Caki2 (cell line): ENCODE measurements around the gene TTYH2. TPM values are rescaled to one million over a fixed set of nuclear protein-coding genes. Genes with fewer than 3 reads are reported as not detected.
"Not testable (repeated sequence)": the region's sequence is repeated elsewhere in the genome, so short reads cannot be mapped to it uniquely, and the experiment has no call there.

Experiments
- DNase-seq: peaks from one replicate; pipeline ENCODE4 v3.0.0-alpha.2; 2015; ENCODE audit warnings: low read depth
- in situ Hi-C: cut with HindIII; loops from 2 replicates; pipeline ENCODE4 v1.10.0; 2016; ENCODE audit warnings: low sequenced_read_pairs, low pct_unique_long_range_greater_than_20kb, mixed read lengths
- total RNA-seq: library from RNA; depleted of rRNA; stranded (reverse); fragments of >200 nt; shearing (Covaris generic); gene quantifications from 2 replicates; pipeline ENCODE4 v1.2.3, GENCODE V29; 2014; ENCODE audit warnings: low replicate concordance

The TTYH2 gene
- total RNA-seq, 1 experiment from 2014 or later: 13.3 TPM

- in situ Hi-C loops: no loop called here
- no peak for DNase-seq
Observed at GRCh38 chr17:74244128-74244527, 30.8 kb downstream of the TTYH2 start.

DNA sequence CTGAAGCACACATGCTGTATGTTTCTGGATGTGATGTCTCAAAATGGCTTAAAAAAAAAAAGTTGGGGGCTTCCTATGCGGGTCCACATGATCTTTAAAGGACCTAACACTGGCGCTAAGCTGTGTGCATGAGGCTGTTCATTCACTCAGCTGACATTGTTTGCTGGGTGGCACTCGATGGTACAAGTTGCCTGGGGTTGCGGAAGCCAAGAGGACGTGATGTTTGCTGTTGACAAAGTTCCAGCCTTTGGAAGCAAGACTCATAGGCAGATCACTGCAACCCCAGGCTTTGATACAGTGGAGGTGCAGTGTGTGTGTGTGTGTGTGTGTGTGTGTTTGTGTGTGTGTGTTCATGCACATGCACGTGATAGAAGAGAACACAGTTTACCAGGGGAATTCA is 31.2 kb downstream of the TTYH2 start:
- in situ Hi-C loops: no loop called here
- no peak for DNase-seq

DNA sequence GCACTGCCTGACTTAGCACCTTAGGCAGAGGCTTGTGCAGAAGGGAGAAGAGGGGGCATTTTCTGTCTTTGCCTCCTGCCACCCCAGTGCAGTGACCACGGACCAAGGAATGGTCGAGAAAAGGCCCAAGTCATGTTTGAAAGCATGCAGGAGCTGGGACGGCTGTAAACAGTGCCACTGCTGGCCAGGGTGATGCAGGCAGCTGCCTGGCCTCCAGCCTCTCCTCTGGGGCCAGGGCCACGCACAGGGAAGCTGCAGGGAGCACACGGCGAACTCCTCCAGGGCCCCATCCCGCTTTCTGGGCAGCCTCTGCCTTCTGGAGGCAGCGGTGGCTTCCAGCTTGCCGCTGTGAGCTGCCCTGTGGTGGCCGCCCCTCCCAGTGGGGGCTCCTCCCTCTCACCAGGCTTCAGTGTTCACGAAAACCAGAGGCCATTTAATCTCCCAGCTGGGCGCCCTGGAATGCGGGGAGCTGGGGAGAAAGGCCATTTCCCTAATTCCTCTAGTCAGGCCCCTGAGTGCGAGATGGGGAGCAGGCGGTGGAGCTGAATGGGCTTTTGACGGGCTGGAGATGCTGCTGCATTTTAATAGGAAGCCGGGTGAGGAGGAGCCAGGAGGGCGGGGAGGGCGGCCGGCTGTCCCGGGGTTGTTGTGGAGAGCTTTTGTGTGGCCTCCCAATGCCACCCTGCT is 31.9 kb downstream of the TTYH2 start:
- DNase-seq: no peak
- in situ Hi-C loops: no loop called here

DNA sequence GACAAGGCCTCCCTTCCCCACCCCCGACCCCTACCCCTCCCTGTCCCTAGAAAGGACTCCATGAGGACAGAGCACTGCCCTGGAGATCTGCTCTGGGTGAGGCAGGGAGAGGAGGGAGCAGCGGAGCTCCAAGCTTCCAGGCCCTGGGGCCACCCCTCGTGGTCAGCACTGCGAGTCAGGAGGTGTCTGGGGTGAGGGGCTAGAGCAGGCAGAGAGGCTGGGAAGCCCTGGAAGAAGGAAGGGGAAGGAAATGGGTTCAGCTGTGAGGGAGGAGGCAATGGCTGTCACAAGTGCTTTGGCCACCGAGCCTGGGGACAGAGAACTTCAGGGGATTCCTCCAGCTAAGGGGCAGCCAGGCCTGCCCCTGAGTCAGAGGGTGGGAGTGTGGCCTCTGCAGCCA is 32.5 kb downstream of the TTYH2 start:
- in situ Hi-C loops: no loop called here
- no peak for DNase-seq

DNA sequence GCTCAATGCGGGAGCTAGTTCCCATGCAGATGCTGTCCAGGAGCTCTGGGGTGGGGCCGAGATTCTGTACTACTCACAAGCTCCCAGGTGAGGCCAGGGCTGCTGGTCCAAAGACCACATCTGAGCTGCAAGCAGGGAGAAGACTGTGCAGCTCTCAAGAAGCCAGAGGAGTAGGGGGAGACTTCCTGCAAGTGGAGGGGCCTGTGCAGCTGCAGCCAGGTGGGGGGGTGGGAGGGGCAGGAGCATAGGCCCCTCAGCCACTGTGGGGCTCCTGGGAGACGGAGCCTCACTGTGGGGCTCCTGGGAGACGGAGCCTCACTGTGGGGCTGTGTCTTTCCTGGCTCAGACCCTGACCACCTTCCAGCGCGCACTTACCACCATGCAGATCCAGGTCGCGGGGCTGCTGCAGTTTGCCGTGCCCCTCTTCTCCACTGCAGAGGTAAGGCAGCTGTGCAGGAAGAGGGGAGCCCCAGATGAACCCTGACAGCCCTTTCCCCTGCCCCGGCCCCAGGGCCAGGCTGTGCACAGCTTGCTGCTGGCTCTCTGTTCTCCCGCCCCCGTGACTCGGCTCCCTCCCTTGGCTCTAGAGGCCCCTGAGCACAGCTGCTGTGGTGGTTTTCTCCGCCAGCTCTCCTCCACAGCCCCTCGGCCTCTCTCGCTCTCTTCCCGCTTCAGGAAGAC is 36.4 kb downstream of the TTYH2 start:
- DNase-seq: no peak
- in situ Hi-C loops: no loop called here

DNA sequence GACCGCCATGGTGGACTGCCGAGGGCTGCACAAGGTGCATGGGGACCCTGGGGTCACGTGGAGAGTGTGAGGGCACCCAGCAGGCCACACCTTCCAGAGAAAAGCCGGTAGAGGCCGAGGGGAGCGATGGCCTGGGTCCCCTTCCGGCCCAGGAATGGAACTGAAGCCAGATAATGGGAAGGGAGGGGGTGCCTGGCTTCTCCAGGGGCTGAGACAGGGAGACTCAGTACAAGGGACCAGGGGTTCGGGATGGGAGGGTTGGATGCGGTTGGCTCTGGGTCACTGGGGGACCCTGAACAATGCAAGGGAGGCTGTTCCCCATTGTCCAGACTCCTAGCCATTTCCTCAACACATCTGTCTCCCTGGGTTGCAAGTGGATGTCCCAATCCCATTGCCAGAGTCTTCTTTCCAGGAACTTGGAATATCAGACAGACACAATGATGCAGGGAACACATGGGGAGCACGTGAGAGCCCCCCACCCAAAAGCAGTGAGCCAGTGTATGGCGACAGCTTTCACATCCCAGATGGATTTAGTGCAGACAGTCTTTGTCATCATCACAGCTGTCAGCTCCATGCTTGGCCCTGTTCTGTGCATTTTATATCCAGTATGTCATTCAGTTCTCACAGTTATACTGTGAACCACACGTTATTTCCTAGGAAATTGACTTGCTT is 37.1 kb downstream of the TTYH2 start:
- in situ Hi-C loops: no loop called here
- no peak for DNase-seq

DNA sequence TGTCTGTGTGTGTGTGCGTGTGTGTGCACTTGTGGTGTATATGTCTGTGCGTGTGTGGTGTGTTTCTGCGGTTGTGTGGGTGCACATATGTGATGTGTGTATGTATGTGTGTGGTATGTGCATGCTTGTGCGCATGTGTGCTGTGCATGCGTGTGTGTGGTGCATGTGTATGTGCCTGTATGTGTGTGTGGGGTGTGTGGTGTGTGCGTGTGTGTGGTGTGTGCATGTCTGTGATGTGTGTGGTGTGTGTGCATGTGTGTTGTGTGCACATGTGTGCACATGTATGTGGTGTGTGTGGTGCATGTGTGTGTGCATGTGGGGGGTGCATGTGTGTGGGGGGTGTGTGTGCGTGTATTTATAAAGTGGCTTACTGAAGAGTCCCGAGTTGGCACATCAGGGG is 37.7 kb downstream of the TTYH2 start:
- in situ Hi-C loops: no loop called here
- DNase-seq: no peak

DNA sequence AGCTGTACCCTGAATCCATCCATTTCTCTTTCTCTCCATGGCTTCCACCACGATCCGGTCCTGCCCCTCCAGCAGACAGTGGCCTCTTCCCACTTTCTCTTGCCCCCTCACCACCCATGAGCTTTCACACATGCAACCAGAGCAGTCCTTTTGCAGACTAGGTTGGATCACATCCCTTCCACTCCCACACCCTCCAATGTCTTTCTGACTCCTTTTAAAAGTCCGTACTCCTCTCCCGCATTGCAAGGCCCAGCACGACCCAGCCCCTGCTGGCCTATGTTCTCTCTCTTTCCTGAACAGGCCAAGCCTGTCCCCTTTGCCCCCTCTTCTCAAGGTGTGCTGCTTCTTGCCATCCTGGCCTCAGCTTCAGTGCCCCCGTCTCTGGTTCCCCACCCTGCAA is 38.2 kb downstream of the TTYH2 start:
- in situ Hi-C loops: no loop called here
- no peak for DNase-seq

DNA sequence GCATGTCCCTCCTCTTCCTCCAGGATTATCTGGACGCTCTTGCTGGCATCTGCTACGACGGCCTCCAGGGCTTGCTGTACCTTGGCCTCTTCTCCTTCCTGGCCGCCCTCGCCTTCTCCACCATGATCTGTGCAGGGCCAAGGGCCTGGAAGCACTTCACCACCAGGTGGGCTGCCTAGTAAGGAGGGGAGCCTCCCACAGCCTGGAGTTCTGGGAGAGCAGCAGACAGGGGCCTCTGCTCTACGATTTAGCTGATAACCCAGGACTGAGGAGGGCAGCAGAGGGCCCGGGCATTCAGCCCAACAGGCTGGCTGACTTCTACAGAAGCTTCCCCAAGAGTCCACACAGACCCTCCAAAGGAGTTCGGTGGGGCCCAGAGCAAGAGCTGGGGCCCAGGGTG is 38.8 kb downstream of the TTYH2 start:
- in situ Hi-C loops: no loop called here

GRCh38 chr17:74253036-74253435 is 39.7 kb downstream of the TTYH2 start:
- no peak for DNase-seq
- in situ Hi-C loops: no loop called here

More for the DNA sequence above, 38.8 kb downstream of the TTYH2 start:
- DNase-seq: no peak

DNA sequence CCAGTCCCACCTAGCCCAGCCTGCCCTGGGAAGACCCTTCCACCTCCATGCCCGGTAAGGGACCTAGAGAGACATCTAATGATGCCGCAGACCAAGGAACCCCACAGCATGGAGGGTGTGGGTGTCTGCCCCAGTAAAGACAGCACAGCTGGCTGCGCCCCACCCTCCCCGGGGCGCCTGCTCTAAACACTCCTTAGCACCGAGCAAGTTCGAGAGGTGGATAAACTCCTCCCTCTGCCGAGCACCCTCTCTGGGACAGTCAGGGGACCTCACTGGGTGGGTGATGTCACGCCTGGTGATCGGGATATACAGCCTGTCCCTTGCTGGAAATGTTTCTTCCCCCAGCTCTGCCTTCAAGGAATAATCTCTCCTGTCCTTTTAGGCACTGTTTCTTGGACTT is 43.9 kb downstream of the TTYH2 start:
- no peak for DNase-seq
- in situ Hi-C loops: no loop called here

DNA sequence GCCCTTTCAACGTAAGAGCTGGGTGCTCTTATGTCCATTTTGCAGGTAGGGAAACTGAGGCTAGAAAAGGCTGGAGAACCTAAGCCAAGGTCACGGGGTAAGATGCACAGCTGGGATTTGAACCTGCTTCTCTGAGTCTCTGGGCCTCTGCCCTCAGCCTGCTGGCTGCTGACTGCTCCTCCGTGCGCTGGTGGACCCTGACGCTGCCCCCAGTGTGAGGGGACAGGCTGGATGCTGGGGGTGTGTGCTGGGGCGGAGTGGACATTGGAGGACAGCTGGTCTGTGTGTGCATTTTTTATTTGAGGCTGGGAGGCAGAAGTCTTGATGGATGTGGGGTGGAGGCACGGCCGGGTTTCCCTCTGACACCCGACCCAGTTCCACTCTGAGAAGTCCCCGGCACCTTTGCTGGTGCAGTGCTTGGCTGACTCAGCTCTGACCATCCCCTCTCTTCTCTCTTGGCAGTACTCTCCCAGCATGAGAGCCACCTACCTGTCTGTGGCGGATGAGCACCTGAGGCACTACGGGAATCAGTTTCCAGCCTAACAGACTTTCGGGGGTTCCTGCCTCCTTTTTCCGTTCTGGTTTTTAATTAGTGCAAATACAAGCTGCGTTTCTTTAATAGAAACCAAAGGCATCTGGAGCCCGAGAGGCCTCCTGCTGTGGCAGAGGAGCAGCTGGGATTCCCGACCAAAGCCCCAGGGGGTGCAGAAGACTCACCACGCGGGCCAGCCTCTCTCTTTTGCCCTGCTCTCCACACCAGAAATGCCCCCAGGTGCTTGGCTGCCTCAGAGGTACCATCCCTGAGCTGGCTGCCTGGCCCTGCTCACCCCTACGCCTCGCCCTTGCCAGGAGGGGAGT is 46.5 kb downstream of the TTYH2 start:
- in situ Hi-C loops: no loop called here
- DNase-seq: no peak

GRCh38 chr17:74260525-74260850 is 47.1 kb downstream of the TTYH2 start:
- in situ Hi-C loops: no loop called here

DNA sequence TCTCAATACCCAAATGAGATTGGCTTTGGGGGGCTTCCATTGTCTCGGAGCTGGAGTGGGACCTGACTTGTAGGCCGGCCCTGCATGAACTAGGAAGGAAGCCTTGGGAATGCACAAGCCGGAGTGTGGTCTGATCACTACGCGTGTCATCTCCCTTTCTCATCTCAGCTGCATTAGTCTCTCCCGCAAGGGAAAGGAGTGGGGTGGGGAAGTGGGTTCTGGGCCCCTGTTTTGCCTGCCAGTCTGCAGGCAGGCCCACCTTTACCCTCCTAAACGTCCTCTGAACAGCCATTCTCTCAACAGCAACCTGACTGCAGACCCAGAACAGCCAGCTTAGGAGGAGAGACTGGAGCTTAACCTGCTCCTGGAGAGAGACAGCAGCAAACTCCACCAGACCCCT is 49.2 kb downstream of the TTYH2 start:
- in situ Hi-C loops: no loop called here
- no peak for DNase-seq

More at GRCh38 chr17:74260525-74260850, 47.1 kb downstream of the TTYH2 start:
- DNase-seq: no peak

DNA sequence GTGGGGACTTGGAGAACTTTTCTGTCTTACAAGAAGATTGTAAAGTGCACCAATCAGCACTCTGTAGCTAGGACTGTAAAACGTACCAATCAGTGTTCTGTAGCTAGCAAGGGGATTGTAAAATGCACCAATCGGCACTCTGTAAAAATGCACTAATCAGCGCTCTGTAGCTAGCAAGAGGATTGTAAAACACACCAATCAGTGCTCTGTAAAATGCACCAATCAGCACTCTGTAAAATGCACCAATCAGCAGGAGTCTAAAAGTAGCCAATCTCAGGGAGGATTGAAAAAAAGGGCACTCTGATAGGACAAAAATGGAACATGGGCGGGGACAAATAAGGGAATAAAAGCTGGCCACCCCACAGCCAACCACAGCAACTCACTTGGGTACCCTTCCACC is 53.7 kb downstream of the TTYH2 start:
- DNase-seq: not testable (repeated sequence)

GRCh38 chr17:74267579-74267978 is 54.2 kb downstream of the TTYH2 start:
- no peak for DNase-seq
- in situ Hi-C loops: no loop called here

More for the DNA sequence above, 53.7 kb downstream of the TTYH2 start:
- in situ Hi-C loops: not testable (repeated sequence)

- in situ Hi-C loops: no loop called here
- no peak for DNase-seq
Observed at GRCh38 chr17:74267987-74268499, 54.7 kb downstream of the TTYH2 start.

- no peak for DNase-seq
- in situ Hi-C loops: no loop called here
Observed at GRCh38 chr17:74268558-74268957, 55.2 kb downstream of the TTYH2 start.

DNA sequence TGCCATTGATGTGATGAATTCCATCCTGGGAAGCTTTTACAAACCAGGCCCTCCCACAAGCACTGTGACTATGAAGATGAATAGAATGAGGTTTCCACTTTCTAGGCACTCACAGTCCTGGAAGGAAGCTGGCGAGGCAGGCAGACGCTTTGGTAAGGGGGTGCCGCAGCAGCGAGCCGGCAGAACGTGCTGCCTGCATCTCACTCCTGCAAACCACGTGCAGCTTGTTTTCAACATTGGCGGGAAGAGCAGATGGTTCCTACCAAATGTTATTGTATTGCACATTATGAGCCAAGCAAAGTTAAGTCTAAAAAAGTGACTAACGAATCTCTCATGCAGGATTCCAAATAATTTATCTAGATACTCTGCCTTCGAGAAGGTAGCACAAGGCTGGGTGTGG is 57.0 kb downstream of the TTYH2 start:
- in situ Hi-C loops: no loop called here
- no peak for DNase-seq
